Spinal cord (tissue), 10 donors: ENCODE measurements around the gene FREM2. TPM values are rescaled to one million over a fixed set of nuclear protein-coding genes. Genes with fewer than 3 reads are reported as not detected.
A peak's percentile ranks its signal among the peaks of the same experiment; 100 is the strongest.

Experiments
- DNase-seq, 6 donors: peaks; one replicate each; pipeline versions ENCODE4 v3.0.0 to v3.0.0-alpha.2; 2013 to 2015; ENCODE audit warnings: low spot score in 6 of 6, low read depth in 4 of 6
- H3K27ac ChIP-seq: one replicate; pipeline ENCODE4 v1.5.1; 2013; ENCODE audit warnings: low read depth, low read length, control low read depth
- H3K27me3 ChIP-seq: one replicate; pipeline ENCODE4 v1.6.1; 2013; ENCODE audit warnings: low read length; ENCODE audit not compliant: control insufficient read depth, insufficient read depth
- H3K36me3 ChIP-seq: one replicate; pipeline ENCODE4 v1.6.1; 2013; ENCODE audit warnings: low read length; ENCODE audit not compliant: control insufficient read depth, insufficient read depth
- H3K4me1 ChIP-seq: one replicate; pipeline ENCODE4 v1.6.1; 2013; ENCODE audit warnings: low read length; ENCODE audit not compliant: control insufficient read depth, insufficient read depth
- H3K4me3 ChIP-seq: one replicate; pipeline ENCODE4 v1.5.1; 2013; ENCODE audit warnings: low read depth, low read length, control low read depth
- H3K9me3 ChIP-seq: one replicate; pipeline ENCODE4 v1.6.1; 2013; ENCODE audit warnings: low read length; ENCODE audit not compliant: control insufficient read depth, insufficient read depth
- WGBS: methylation state at CpG from one replicate; pipeline ENCODE4 v1.1.5; 2013; ENCODE audit warnings: missing lambda C conversion rate; ENCODE audit not compliant: insufficient coverage; 5-methylcytosine and 5-hydroxymethylcytosine counted together
- polyA plus RNA-seq, 2 donors: library from polyadenylated mRNA; unstranded; fragments of 120-200 nt; gene quantifications; one replicate each; pipeline ENCODE4 v1.2.1, GENCODE V29; 2013; ENCODE audit not compliant: insufficient read length in 2 of 2
- total RNA-seq, 2 donors: library from RNA; depleted of rRNA in 1 of 2; stranded (reverse); fragments of 120-200 nt in 1 of 2; fragments of >200 nt in 1 of 2; gene quantifications; one replicate each; pipeline versions ENCODE4 v1.2.3 to v1.2.4, GENCODE V29; 2013 to 2014
- donor health status: healthy.

Gene FREM2
- total and polyA plus RNA-seq, 4 donors = 2.7 to 16.0 (median 6.4) TPM

GRCh38 chr13:38700051-38700450 is 13.2 kb downstream of the FREM2 start:
- Histone ChIP-seq H3K4me3 (no peak overlapping the region), H3K27ac (no peak overlapping the region), H3K9me3 (no peaks in the 10 kb centered on the region), H3K4me1 (no peaks in the 10 kb centered on the region), H3K36me3 (no peaks in the 10 kb centered on the region), H3K27me3 (no peaks in the 10 kb centered on the region)
- DNase-seq = no peak
- no CpG with 5 or more reads among the region's 2 CpGs for WGBS

DNA sequence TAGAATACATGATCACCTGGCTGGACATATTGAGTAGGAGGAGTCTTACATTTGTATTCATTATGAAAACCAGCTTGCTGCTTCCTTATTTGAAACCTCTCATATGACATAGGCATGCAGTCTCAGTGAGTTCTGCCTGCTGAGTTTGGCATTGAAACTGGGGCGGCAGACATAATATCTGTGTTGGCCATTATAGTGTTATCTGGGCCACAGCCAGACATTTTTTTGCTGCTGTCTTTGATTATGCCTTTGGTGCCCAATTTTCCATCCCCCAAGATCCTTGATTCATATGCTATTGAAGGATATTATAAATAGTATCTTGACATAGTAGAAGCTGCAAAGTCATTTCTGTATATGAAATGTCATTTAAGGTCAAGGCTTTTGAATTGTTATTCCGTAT is 15.8 kb downstream of the FREM2 start:
- no peaks in the 10 kb centered on the region for H3K36me3 ChIP-seq
- no peaks in the 10 kb centered on the region for H3K9me3 ChIP-seq
- H3K27ac ChIP-seq = no peak overlapping the region
- no peaks in the 10 kb centered on the region for H3K4me1 ChIP-seq
- H3K27me3 ChIP-seq = no peaks in the 10 kb centered on the region
- DNase-seq = peak in 2 of 6 donors; percentile 19 to 49
- H3K4me3 ChIP-seq = no peak overlapping the region
- no CpG with 5 or more reads among the region's 2 CpGs for WGBS

- H3K4me3 ChIP-seq = no peak overlapping the region
- H3K27me3 ChIP-seq = no peaks in the 10 kb centered on the region
- no peak overlapping the region for H3K27ac ChIP-seq
- no peaks in the 10 kb centered on the region for H3K4me1 ChIP-seq
- WGBS = no CpG with 5 or more reads among the region's 1 CpG
- no peaks in the 10 kb centered on the region for H3K36me3 ChIP-seq
- peak in 1 of 6 donors; percentile 37 for DNase-seq
- no peaks in the 10 kb centered on the region for H3K9me3 ChIP-seq
These were observed 16.4 kb downstream of the FREM2 start for GRCh38 chr13:38703255-38703654.

DNA sequence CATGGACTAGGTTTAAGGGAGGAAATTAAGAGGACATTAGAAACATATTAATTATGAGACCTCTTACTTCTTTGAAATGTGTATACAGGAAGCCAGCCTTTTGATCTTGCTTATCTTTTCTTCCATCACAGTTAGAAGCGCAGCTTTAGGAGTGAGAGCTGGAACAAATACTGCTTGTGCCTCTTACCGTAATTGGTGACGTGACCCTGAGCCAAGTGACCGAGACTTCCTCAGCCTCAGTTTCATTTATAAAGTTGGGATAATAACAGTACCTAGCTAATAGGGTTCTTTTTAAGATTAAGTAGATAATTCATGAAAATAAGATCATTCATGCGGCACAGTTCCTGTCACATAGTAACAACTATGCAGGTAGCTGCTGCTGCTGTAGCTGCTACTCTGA is 18.5 kb downstream of the FREM2 start:
- Histone ChIP-seq H3K4me1 (no peaks in the 10 kb centered on the region), H3K36me3 (no peaks in the 10 kb centered on the region), H3K4me3 (no peak overlapping the region), H3K27me3 (no peaks in the 10 kb centered on the region), H3K9me3 (no peaks in the 10 kb centered on the region), H3K27ac (no peak overlapping the region)
- peak in 1 of 6 donors; percentile 17 for DNase-seq
- WGBS = 100% methylated on average over 1 of the region's 5 CpGs

GRCh38 chr13:38707460-38707859 is 20.6 kb downstream of the FREM2 start:
- Histone ChIP-seq H3K4me1 (no peaks in the 10 kb centered on the region), H3K9me3 (no peaks in the 10 kb centered on the region), H3K27me3 (no peaks in the 10 kb centered on the region), H3K4me3 (no peak overlapping the region), H3K36me3 (no peaks in the 10 kb centered on the region), H3K27ac (no peak overlapping the region)
- peak in 1 of 6 donors; percentile 14 for DNase-seq
- no CpG with 5 or more reads among the region's 3 CpGs for WGBS

- DNase-seq = no peak
- H3K9me3 ChIP-seq = no peaks in the 10 kb centered on the region
- H3K27ac ChIP-seq = no peak overlapping the region
- no peaks in the 10 kb centered on the region for H3K36me3 ChIP-seq
- H3K4me1 ChIP-seq = no peaks in the 10 kb centered on the region
- no peaks in the 10 kb centered on the region for H3K27me3 ChIP-seq
- 67% methylated on average over 1 of the region's 2 CpGs for WGBS
- H3K4me3 ChIP-seq = no peak overlapping the region
These were observed 26.2 kb downstream of the FREM2 start for GRCh38 chr13:38713046-38713445.

DNA sequence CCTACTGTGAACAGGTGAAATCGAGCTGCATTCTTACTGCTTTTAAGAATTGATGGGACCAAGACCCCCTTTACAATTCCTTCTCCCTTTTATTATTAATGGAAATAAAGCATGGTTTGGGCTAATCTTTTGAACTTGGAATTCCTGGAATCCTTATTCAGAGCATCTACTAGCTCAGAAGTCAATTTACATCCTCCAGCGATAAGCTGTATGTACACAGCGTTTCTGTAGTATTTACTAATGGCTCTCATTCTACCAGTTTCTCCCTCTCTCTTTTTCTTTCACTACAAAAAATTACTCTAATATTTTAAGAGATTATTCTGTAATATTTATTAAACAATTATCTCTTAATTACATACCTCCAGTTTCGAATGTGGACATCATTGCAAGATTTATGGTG is 31.5 kb downstream of the FREM2 start:
- Histone ChIP-seq H3K27ac (no peak overlapping the region), H3K4me1 (no peaks in the 10 kb centered on the region), H3K9me3 (no peaks in the 10 kb centered on the region), H3K27me3 (no peaks in the 10 kb centered on the region), H3K36me3 (no peaks in the 10 kb centered on the region), H3K4me3 (no peak overlapping the region)
- WGBS = no CpG with 5 or more reads among the region's 4 CpGs
- no peak for DNase-seq

- Histone ChIP-seq H3K27me3 (no peaks in the 10 kb centered on the region), H3K27ac (no peak overlapping the region), H3K4me1 (no peaks in the 10 kb centered on the region), H3K36me3 (no peaks in the 10 kb centered on the region), H3K9me3 (no peaks in the 10 kb centered on the region), H3K4me3 (no peak overlapping the region)
- no peak for DNase-seq
- WGBS = 94% methylated on average over 2 of the region's 4 CpGs
These were observed 43.5 kb downstream of the FREM2 start for GRCh38 chr13:38730332-38730731.

DNA sequence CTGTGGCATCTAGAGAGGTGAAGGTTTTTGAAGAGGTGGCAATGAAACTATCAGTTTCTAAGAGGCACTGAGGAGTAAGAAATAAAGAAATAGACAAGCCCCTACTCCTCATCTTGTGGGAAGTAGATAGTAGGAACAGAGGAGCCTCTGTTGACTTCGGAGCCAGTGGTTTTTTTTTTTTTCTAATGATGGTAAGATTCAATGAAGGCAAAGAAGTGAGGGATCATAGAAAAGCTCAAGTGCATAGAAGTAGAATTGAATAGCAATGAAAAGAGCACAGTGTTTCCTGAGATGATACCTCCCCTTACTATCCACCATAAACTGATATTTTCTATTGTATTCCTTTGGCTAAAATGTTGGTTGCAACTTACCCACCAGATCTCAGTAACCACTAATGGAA is 46.3 kb downstream of the FREM2 start:
- Histone ChIP-seq H3K27ac (no peak overlapping the region), H3K27me3 (no peaks in the 10 kb centered on the region), H3K9me3 (no peaks in the 10 kb centered on the region), H3K4me3 (no peak overlapping the region), H3K36me3 (no peaks in the 10 kb centered on the region), H3K4me1 (no peaks in the 10 kb centered on the region)
- WGBS = no CpG with 5 or more reads among the region's 1 CpG
- DNase-seq = no peak

- 69% methylated on average over 2 of the region's 6 CpGs for WGBS
- H3K27ac ChIP-seq = no peak overlapping the region
These were observed 49.0 kb downstream of the FREM2 start for GRCh38 chr13:38735665-38736440.

More at GRCh38 chr13:38735665-38736440, 49.0 kb downstream of the FREM2 start:
- Histone ChIP-seq H3K4me3 (no peak overlapping the region), H3K27me3 (no peaks in the 10 kb centered on the region), H3K4me1 (no peaks in the 10 kb centered on the region), H3K36me3 (no peaks in the 10 kb centered on the region), H3K9me3 (no peaks in the 10 kb centered on the region)
- DNase-seq = peak in 1 of 6 donors; percentile 42
